CD4-positive, alpha-beta T cell treated with Interleukin-17A for 4 hours (primary cell): Measurements from ENCODE around the gene NF2.
A peak's percentile ranks its signal among the peaks of the same experiment; 100 is the strongest.
"Not testable (repeated sequence)": the region's sequence is repeated elsewhere in the genome, so short reads cannot be mapped to it uniquely, and the experiment has no call there.

Experiments used
- DNase-seq: peaks from one replicate; pipeline ENCODE4 v3.0.0-alpha.2; 2020; ENCODE audit warnings: mixed read lengths

NF2 gene

GRCh38 chr22:29603358-29604075 is at the start of gene NF2:
NF2 (plus strand) TSS chr22:29603633; CDS start chr22:29603999, 366 bp downstream.
- DNase-seq: peak; percentile 98

GRCh38 chr22:29555065-29555644 is 48.3 kb upstream of the NF2 start:
- no peak for DNase-seq

- DNase-seq: no peak
Measured at GRCh38 chr22:29559030-29559429, 44.4 kb upstream of the NF2 start.

GRCh38 chr22:29559853-29560252 is 43.6 kb upstream of the NF2 start:
- no peak for DNase-seq

GRCh38 chr22:29563652-29564460 is 39.6 kb upstream of the NF2 start:
- no peak for DNase-seq

- not testable (repeated sequence) for DNase-seq
Measured at GRCh38 chr22:29566513-29566912, 36.9 kb upstream of the NF2 start.

GRCh38 chr22:29567338-29567737 is 36.1 kb upstream of the NF2 start:
- DNase-seq: no peak

- DNase-seq: no peak
Measured at GRCh38 chr22:29569011-29569678, 34.3 kb upstream of the NF2 start.

GRCh38 chr22:29570456-29570855 is 33.0 kb upstream of the NF2 start:
- no peak for DNase-seq

GRCh38 chr22:29570912-29571549 is 32.4 kb upstream of the NF2 start:
- no peak for DNase-seq

GRCh38 chr22:29574762-29575450 is 28.5 kb upstream of the NF2 start:
- no peak for DNase-seq

- DNase-seq: no peak
Measured at GRCh38 chr22:29578462-29579200, 24.8 kb upstream of the NF2 start.

GRCh38 chr22:29580200-29580810 is 23.1 kb upstream of the NF2 start:
- DNase-seq: no peak

- no peak for DNase-seq
Measured at GRCh38 chr22:29581799-29582198, 21.6 kb upstream of the NF2 start.

GRCh38 chr22:29584975-29585374 is 18.5 kb upstream of the NF2 start:
- DNase-seq: no peak

- not testable (repeated sequence) for DNase-seq
Measured at GRCh38 chr22:29586193-29586705, 17.2 kb upstream of the NF2 start.

- DNase-seq: no peak
Measured at GRCh38 chr22:29587938-29588699, 15.3 kb upstream of the NF2 start.

GRCh38 chr22:29593923-29594322 is 9.5 kb upstream of the NF2 start:
- DNase-seq: no peak

- not testable (repeated sequence) for DNase-seq
Measured at GRCh38 chr22:29594447-29594846, 9.0 kb upstream of the NF2 start.

GRCh38 chr22:29596408-29596807 is 7.0 kb upstream of the NF2 start:
- DNase-seq: no peak
